PC-9 (cell line): ENCODE measurements around the gene GMNC.

Experiments used
- EZH2 ChIP-seq: fragments of 200-600 bp; sonication (generic); IDR thresholded peaks from 2 replicates; pipeline ENCODE4 v1.8.0; 2017; ENCODE audit warnings: antibody characterized with exemption, low read depth
- TF ChIP-seq, protein P1 (sequence below): fragments of 200-600 bp; sonication (generic); conservative IDR thresholded peaks from 2 replicates; pipeline ENCODE4 v1.6.1; 2017; ENCODE audit warnings: mixed run types, antibody characterized with exemption, mild to moderate bottlenecking, moderate library complexity

- TF ChIP-seq, protein P1, sequence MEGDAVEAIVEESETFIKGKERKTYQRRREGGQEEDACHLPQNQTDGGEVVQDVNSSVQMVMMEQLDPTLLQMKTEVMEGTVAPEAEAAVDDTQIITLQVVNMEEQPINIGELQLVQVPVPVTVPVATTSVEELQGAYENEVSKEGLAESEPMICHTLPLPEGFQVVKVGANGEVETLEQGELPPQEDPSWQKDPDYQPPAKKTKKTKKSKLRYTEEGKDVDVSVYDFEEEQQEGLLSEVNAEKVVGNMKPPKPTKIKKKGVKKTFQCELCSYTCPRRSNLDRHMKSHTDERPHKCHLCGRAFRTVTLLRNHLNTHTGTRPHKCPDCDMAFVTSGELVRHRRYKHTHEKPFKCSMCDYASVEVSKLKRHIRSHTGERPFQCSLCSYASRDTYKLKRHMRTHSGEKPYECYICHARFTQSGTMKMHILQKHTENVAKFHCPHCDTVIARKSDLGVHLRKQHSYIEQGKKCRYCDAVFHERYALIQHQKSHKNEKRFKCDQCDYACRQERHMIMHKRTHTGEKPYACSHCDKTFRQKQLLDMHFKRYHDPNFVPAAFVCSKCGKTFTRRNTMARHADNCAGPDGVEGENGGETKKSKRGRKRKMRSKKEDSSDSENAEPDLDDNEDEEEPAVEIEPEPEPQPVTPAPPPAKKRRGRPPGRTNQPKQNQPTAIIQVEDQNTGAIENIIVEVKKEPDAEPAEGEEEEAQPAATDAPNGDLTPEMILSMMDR: no peak
- no peak for TF ChIP-seq EZH2
These were observed 7.6 kb upstream of the GMNC start for GRCh38 chr3:190870127-190870526.
